ENCODE measurements around the gene VAPB. TPM values are rescaled to one million over a fixed set of nuclear protein-coding genes. Genes with fewer than 3 reads are reported as not detected.

VAPB gene
- total RNA-seq, 1 donor from 2014 or later: 12.9 TPM

DNA sequence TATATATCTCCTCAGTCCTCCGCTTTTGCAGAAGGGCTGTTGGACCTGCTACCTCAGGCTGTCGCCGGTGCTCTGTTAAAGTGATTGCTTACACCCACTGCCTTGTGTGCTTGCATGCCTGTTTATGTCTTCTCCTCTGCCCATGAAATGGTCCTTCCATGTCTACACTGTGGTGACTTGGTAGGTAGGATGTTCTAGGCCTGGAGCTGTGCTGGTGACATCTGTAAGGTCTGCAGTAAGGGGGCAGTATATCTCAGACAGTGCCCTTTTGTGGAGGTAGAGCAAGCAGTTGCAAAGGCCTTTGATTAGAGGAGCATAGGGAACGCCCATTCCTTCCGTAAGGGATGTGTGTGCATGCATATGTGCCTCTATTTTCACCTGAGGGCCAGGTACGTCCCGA is 40.3 kb downstream of the VAPB start:
- H3K27me3 ChIP-seq (ENCODE audit: control insufficient read depth, insufficient read depth, low read length): no peaks in the 10 kb centered on the region
- peaks cover 2% of the 10 kb centered on the region for H3K36me3 ChIP-seq (ENCODE audit: control insufficient read depth, insufficient read depth, low read length)
- no peak for FAIRE-seq
- H3K4me3 ChIP-seq (ENCODE audit: low read depth, low read length): no peak overlapping the region
- TF ChIP-seq, protein P1, sequence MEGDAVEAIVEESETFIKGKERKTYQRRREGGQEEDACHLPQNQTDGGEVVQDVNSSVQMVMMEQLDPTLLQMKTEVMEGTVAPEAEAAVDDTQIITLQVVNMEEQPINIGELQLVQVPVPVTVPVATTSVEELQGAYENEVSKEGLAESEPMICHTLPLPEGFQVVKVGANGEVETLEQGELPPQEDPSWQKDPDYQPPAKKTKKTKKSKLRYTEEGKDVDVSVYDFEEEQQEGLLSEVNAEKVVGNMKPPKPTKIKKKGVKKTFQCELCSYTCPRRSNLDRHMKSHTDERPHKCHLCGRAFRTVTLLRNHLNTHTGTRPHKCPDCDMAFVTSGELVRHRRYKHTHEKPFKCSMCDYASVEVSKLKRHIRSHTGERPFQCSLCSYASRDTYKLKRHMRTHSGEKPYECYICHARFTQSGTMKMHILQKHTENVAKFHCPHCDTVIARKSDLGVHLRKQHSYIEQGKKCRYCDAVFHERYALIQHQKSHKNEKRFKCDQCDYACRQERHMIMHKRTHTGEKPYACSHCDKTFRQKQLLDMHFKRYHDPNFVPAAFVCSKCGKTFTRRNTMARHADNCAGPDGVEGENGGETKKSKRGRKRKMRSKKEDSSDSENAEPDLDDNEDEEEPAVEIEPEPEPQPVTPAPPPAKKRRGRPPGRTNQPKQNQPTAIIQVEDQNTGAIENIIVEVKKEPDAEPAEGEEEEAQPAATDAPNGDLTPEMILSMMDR (IDR thresholded peaks at IDR 0.05; ENCODE audit: insufficient read depth, low read length, severe bottlenecking): no peak
- DNase-seq (ENCODE audit: low read depth): no peak

DNA sequence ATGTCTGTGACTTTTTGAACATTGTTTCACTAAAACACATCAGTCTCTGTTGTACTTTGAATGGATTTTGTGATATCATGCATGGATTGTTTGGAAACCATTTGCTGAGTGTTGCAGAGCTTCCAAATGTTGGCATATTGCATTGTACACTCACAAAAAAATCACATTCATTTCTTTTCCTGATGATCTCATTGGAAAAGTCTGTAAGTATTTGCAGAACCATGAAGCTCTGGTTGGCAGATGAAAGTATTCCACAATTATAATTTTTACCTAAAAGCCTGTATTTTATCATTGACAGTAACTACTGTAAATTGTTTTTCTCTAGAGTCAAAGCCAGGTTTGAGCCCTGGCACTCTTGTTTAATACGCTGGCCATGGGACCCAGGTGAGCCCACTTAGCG is 42.1 kb downstream of the VAPB start:
- Histone ChIP-seq H3K36me3 (ENCODE audit: control insufficient read depth, insufficient read depth, low read length) (peaks cover 4% of the 10 kb centered on the region), H3K4me3 (ENCODE audit: low read depth, low read length) (no peak overlapping the region), H3K27me3 (ENCODE audit: control insufficient read depth, insufficient read depth, low read length) (no peaks in the 10 kb centered on the region)
- no peak for FAIRE-seq
- TF ChIP-seq, protein P1 (IDR thresholded peaks at IDR 0.05; ENCODE audit: insufficient read depth, low read length, severe bottlenecking): no peak
- no peak for DNase-seq (ENCODE audit: low read depth)

DNA sequence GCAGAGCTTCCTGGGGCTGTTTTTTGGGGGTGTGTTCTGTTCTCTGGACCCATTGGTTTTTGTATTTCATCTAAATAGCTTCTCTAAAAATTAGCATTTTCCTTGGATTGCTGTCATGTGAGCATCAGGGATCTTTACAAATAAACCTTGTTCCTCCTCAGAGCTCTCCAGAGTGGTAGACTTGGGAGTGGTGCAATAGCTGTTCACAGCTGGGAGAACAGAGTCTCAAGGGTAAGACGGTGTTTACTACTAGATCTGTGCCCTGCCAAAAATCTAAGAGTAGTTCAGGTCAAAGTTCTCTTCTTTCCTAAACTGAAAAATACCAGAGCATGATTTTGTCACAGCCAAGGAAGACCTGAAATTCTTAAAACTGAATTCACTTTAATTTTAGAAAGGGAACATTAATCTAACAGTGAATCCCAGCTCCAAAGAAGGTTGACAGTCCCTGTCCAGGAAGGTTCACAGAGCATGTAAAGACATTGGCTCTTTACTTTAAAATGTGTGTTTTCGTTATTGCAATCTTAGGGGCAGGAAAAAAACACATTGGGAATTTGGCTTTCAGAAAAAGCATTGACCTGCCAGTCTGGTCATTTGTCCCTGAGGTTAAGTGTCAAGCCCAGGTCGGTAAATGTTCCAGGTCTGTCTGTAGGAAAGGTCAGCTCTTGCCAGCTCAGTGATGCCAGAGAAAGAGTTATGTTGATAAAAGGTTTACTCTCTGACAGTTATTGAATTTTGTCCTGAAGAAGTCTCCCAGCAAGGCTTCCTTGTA is 43.3 kb downstream of the VAPB start:
- no peak overlapping the region for H3K4me3 ChIP-seq (ENCODE audit: low read depth, low read length)
- H3K36me3 ChIP-seq (ENCODE audit: control insufficient read depth, insufficient read depth, low read length): peaks cover 4% of the 10 kb centered on the region
- H3K27me3 ChIP-seq (ENCODE audit: control insufficient read depth, insufficient read depth, low read length): no peaks in the 10 kb centered on the region
- TF ChIP-seq, protein P1 (IDR thresholded peaks at IDR 0.05; ENCODE audit: insufficient read depth, low read length, severe bottlenecking): no peak
- FAIRE-seq (no peak), DNase-seq (ENCODE audit: low read depth) (no peak)

DNA sequence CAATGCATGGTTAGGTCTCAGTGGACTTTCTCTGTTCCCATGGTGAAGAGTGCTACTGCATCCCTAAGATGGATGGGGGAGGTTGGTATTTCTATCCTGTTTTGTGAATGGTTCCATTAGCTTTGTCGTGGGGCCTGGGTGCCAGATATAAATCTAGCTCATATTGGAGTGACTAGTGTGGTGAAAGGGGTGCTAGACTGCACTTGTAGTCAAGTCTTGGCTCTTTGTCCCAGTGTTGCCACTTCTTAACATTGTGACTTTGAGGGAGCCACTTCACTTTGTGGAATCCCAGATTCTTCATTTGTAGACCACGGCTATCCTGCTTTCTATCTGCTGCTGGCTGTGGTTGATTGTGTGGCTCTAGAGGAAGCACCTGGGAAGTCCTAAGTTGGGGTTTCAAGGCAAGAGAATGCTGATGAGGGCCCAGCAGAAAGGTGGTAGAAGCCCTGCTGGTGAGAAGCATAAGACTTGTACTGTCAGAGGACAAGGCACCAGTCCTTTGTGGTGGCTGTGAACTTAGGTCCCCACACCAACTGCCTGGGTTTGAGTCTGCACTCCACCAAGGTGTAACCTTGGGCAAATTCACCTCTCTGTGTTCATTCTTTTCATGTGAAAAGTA is 44.1 kb downstream of the VAPB start:
- no peak for DNase-seq (ENCODE audit: low read depth)
- FAIRE-seq: no peak
- Histone ChIP-seq H3K4me3 (ENCODE audit: low read depth, low read length) (no peak overlapping the region), H3K27me3 (ENCODE audit: control insufficient read depth, insufficient read depth, low read length) (no peaks in the 10 kb centered on the region), H3K36me3 (ENCODE audit: control insufficient read depth, insufficient read depth, low read length) (peaks cover 7% of the 10 kb centered on the region)
- TF ChIP-seq, protein P1 (IDR thresholded peaks at IDR 0.05; ENCODE audit: insufficient read depth, low read length, severe bottlenecking): no peak

DNA sequence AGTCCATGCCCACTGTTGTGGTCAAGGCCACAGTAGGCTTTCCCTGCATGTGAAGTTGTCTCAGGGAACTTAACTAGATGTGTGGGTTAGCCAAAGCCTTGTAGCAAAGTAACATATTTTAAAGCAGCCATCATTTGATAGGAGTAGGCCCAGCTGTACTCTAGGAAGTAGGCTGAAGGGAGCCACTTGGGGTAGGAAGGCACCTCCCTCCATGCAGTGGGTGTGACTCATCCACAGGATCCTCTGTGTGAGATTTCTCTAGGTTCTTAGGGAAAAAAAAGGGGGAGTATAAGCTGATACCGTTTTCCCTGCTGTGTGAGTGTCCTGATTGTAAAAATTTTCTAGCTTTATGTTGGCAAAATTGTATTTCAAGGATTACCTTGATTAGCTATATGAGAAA is 44.7 kb downstream of the VAPB start:
- FAIRE-seq (no peak), DNase-seq (ENCODE audit: low read depth) (peak; percentile 59)
- Histone ChIP-seq H3K27me3 (ENCODE audit: control insufficient read depth, insufficient read depth, low read length) (no peaks in the 10 kb centered on the region), H3K4me3 (ENCODE audit: low read depth, low read length) (no peak overlapping the region), H3K36me3 (ENCODE audit: control insufficient read depth, insufficient read depth, low read length) (peaks cover 7% of the 10 kb centered on the region)
- TF ChIP-seq, protein P1 (IDR thresholded peaks at IDR 0.05; ENCODE audit: insufficient read depth, low read length, severe bottlenecking): no peak
